ENCODE measurements around the gene RABGAP1L.
A peak's percentile ranks its signal among the peaks of the same experiment; 100 is the strongest.
"Not testable (repeated sequence)": the region's sequence is repeated elsewhere in the genome, so short reads cannot be mapped to it uniquely, and the experiment has no call there.

Gene RABGAP1L

GRCh38 chr1:174247472-174247871 lies 88.2 kb downstream of the RABGAP1L start:
- in situ Hi-C loops (cut with MboI; ENCODE audit: low sequenced_read_pairs, unreplicated experiment) = no loop called here
- TF ChIP-seq CTCF (IDR thresholded peaks at IDR 0.05; ENCODE audit: borderline replicate concordance, control extremely low read depth, extremely low read depth, insufficient read depth, missing control alignments) = no peak
- no peak for DNase-seq (ENCODE audit: low spot score)

GRCh38 chr1:174248041-174248440 lies 88.7 kb downstream of the RABGAP1L start:
- no peak for DNase-seq (ENCODE audit: low spot score)
- TF ChIP-seq CTCF (IDR thresholded peaks at IDR 0.05; ENCODE audit: borderline replicate concordance, control extremely low read depth, extremely low read depth, insufficient read depth, missing control alignments) = no peak
- in situ Hi-C loops (cut with MboI; ENCODE audit: low sequenced_read_pairs, unreplicated experiment) = no loop called here

- in situ Hi-C loops (cut with MboI; ENCODE audit: low sequenced_read_pairs, unreplicated experiment) = loop anchor here (5.0 to 10.0 kb wide), 2 partner anchors 476 to 738 kb away; partner anchors contain the start of gene CACYBP
- not testable (repeated sequence) for DNase-seq (ENCODE audit: low spot score)
Measured at GRCh38 chr1:174256386-174256785, 97.1 kb downstream of the RABGAP1L start.

GRCh38 chr1:174258148-174258550 lies 98.8 kb downstream of the RABGAP1L start:
- peak; percentile 29 for TF ChIP-seq CTCF (IDR thresholded peaks at IDR 0.05; ENCODE audit: borderline replicate concordance, control extremely low read depth, extremely low read depth, insufficient read depth, missing control alignments)
- in situ Hi-C loops (cut with MboI; ENCODE audit: low sequenced_read_pairs, unreplicated experiment) = loop anchor here (5.0 to 10.0 kb wide), 2 partner anchors 474 to 737 kb away; partner anchors contain the start of gene CACYBP
- peak; percentile 32 for DNase-seq (ENCODE audit: low spot score)

GRCh38 chr1:174262349-174263241 lies 103.3 kb downstream of the RABGAP1L start:
- DNase-seq (ENCODE audit: low spot score) = peak; percentile 53
- peak; percentile 47 for TF ChIP-seq CTCF (IDR thresholded peaks at IDR 0.05; ENCODE audit: borderline replicate concordance, control extremely low read depth, extremely low read depth, insufficient read depth, missing control alignments)
- in situ Hi-C loops (cut with MboI; ENCODE audit: low sequenced_read_pairs, unreplicated experiment) = no loop called here

GRCh38 chr1:174265282-174265681 lies 106.0 kb downstream of the RABGAP1L start:
- no peak for TF ChIP-seq CTCF (IDR thresholded peaks at IDR 0.05; ENCODE audit: borderline replicate concordance, control extremely low read depth, extremely low read depth, insufficient read depth, missing control alignments)
- DNase-seq (ENCODE audit: low spot score) = no peak
- in situ Hi-C loops (cut with MboI; ENCODE audit: low sequenced_read_pairs, unreplicated experiment) = no loop called here

- in situ Hi-C loops (cut with MboI; ENCODE audit: low sequenced_read_pairs, unreplicated experiment) = no loop called here
- TF ChIP-seq CTCF (IDR thresholded peaks at IDR 0.05; ENCODE audit: borderline replicate concordance, control extremely low read depth, extremely low read depth, insufficient read depth, missing control alignments) = no peak
Measured at GRCh38 chr1:174266476-174266875, 107.2 kb downstream of the RABGAP1L start.

More at GRCh38 chr1:174266476-174266875, 107.2 kb downstream of the RABGAP1L start:
- no peak for DNase-seq (ENCODE audit: low spot score)

Measured in GM13976 (cell line).